Right lobe of liver (tissue), 4 donors: ENCODE measurements around the gene ITGA7.

ENCODE experiments used
- POLR2A ChIP-seq: fragments of 450-650 bp; IDR thresholded peaks from one replicate; pipeline ENCODE4 v1.6.1; 2017; ENCODE audit warnings: antibody characterized with exemption, mild to moderate bottlenecking
- TF ChIP-seq, protein P1 (sequence below), 4 donors: fragments of 200-600 bp in 3 of 4; fragments of 450-650 bp in 1 of 4; IDR thresholded peaks; one replicate each; pipeline versions ENCODE4 v1.5.1 to v1.8.0; 2016 to 2022; ENCODE audit warnings: antibody characterized with exemption in 4 of 4, mild to moderate bottlenecking in 2 of 4
- donor health status: DM: no; HTN: no; CAD: no.
- donor health status: DM: no; HTN: no; CAD: no.
- donor health status: DM: no; HTN: yes; CAD: no.

DNA sequence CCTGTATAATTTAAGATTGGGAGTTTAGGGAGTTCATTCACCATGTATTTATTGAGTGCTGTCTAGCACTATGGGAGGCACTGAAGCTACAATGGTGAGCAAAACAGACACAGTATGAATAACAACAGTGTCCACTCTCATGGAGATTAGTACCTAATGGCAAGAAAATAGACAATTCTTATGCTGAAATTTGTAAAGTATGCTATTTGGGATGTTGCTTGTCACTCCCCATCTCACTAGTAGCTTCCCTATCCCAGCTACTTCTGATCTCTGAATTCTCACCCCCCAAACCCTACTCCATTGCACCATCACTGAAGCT is 39.2 kb upstream of the ITGA7 start:
- TF ChIP-seq, protein P1, sequence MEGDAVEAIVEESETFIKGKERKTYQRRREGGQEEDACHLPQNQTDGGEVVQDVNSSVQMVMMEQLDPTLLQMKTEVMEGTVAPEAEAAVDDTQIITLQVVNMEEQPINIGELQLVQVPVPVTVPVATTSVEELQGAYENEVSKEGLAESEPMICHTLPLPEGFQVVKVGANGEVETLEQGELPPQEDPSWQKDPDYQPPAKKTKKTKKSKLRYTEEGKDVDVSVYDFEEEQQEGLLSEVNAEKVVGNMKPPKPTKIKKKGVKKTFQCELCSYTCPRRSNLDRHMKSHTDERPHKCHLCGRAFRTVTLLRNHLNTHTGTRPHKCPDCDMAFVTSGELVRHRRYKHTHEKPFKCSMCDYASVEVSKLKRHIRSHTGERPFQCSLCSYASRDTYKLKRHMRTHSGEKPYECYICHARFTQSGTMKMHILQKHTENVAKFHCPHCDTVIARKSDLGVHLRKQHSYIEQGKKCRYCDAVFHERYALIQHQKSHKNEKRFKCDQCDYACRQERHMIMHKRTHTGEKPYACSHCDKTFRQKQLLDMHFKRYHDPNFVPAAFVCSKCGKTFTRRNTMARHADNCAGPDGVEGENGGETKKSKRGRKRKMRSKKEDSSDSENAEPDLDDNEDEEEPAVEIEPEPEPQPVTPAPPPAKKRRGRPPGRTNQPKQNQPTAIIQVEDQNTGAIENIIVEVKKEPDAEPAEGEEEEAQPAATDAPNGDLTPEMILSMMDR (IDR thresholded peaks at IDR 0.05): no peak
- TF ChIP-seq POLR2A: no peak
